Measurements from ENCODE around the gene AIDA.

Gene AIDA

DNA sequence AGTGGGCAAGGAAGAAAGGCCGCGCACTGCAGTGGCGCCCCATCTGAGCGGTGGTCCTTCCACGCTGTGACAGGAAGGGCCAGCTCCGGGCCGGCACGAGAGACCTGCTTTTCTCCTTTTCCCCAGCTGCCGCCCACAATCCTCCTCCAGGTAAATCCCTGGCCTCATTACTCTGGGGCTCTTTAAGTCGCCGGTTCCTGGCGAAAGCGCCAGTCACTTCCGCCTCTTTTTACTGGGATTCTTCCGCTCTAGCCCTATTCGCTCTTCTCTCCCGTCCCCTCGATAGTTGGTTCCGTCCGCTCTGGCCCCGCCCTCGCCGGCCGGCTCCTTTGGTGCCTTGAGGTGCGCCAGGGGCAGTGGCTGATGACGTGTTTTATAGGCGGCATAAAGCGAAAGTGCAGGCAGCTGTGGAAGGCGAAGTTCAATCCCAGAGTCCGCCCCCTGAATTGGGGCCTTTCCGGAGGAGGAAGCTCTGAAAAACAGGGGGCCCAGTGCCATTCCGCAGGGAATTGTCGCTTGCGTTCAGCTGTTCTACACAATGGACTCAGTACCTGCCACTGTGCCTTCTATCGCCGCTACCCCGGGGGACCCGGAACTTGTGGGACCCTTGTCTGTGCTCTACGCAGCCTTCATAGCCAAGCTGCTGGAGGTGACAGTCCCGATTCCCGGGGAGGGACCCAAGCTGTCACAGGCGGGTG, 68.2 kb downstream of the AIDA start:
- DNase-seq (ENCODE audit: low read depth in 2 of 2): peak; percentile 89 to 93

DNA sequence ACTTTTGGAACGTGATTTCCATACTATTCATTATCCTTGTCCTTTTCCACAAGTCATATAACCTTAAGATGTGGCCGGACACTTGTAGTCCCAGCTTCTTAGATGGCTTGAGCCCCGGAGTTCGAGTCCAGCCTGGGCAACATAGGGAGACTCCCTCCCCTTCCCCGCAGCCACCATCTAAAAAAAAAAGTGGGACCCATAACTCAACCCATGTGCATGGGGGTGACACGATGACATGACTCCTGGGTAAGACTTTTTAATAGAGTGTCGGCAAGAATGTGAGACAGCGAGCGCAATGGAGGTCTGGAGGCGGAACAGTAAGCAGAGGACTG, 68.7 kb downstream of the AIDA start:
- DNase-seq (ENCODE audit: low read depth in 2 of 2): no peak

GRCh38 chr1:222642468-222642867, 69.8 kb downstream of the AIDA start:
- no peak for DNase-seq (ENCODE audit: low read depth in 2 of 2)

- no peak for DNase-seq (ENCODE audit: low read depth in 2 of 2)
Observed at GRCh38 chr1:222641269-222641948, 70.9 kb downstream of the AIDA start.

GRCh38 chr1:222634180-222635013, 77.9 kb downstream of the AIDA start:
- peak; percentile 29 to 55 for DNase-seq (ENCODE audit: low read depth in 2 of 2)

DNA sequence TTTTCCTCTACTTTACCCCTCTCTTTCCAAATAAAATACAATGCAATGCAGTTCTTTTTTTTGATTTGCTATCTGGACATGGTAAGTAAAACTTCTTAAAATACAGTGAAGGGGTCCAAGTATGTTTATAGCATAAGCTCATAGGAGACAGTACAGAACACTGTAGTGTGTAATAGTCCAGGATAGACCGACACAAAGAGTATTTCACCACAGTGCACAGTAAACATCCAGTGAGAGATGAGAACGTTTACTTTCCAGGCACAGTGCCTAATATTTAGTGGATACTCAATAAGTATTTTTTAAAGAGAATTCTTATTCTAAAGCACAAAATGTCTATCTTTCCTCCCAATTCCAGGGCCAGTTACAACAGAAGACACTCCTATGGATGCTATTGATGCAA, 79.5 kb downstream of the AIDA start:
- no peak for DNase-seq (ENCODE audit: low read depth in 2 of 2)

- DNase-seq (ENCODE audit: low read depth in 2 of 2): no peak
Observed at GRCh38 chr1:222631611-222632208, 80.6 kb downstream of the AIDA start.

DNA sequence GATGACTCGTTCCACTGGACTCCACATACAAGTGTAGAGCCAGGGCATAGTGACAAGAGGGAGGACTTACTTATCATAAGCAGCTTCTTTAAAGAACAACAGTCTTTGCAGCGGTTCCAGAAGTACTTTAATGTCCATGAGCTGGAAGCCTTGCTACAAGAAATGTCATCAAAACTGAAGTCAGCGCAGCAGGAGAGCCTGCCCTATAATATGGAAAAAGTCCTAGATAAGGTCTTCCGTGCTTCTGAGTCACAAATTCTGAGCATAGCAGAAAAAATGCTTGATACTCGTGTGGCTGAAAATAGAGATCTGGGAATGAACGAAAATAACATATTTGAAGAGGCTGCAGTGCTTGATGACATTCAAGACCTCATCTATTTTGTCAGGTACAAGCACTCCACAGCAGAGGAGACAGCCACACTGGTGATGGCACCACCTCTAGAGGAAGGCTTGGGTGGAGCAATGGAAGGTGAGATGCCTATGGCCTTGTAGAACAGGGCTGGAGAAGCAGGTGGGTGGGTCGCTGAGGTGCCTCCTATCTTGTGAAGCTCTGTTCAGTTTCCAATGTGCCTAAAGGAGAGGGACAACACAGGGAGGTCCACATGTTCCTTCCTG, 82.3 kb downstream of the AIDA start:
- DNase-seq (ENCODE audit: low read depth in 2 of 2): no peak

GRCh38 chr1:222627232-222627631, 85.1 kb downstream of the AIDA start:
- DNase-seq (ENCODE audit: low read depth in 2 of 2): no peak

DNA sequence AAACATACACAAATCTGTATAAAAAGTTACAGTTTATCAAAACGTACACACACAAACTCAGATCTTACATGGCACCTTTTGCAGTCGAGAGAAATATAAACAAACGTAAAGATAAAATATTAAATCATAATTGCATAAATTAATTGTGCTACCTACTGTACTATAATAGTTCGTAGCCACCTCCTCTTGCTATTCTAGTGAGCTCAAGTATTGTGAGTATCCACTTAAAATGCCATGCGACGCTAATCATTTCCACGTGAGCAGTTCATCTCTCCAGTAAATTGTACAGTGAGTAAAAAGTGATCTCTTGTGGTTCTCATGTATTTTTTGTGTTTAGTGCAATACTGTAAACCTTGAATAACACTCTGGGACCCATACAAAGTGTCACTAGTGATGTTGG, 88.1 kb downstream of the AIDA start:
- no peak for DNase-seq (ENCODE audit: low read depth in 2 of 2)

- no peak for DNase-seq (ENCODE audit: low read depth in 2 of 2)
Observed at GRCh38 chr1:222623458-222623857, 88.8 kb downstream of the AIDA start.

DNA sequence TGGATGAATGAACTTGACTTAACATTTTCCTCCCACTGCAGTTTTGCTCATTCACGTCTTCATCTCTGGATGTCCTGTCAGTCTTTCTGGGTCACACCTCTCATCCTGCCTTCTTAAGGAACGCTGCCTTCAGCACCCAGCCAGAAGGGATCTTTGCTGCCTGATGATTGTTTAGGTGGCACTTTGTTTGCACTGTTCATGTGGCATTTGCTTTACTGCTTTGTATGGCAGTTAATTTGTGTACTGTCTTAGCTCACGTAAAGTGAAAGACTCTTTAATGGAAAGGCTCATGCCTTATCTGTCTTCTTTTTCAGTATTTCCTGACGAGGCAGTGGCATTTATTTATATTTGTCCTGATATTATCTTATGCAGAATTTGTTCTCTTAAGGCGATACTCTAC, 89.5 kb downstream of the AIDA start:
- no peak for DNase-seq (ENCODE audit: low read depth in 2 of 2)

DNA sequence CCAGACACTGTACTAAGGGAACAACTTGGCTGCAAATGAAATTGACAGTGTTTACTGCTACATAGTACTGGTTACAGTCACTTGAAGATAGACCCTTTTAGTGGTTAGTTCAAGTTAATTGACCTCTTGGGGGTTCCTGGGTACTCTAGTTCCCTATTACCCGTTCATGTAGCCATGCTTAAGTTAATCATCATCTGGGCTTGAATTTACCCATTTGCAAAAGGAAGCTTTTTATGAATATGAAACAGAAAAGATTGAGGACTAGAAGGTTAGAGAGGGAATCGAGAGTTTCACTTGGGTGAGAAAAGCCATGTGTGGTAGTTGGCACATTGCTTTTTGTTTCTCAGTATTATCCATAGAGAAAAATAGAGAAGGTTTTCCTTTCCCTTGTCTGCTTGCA, 91.7 kb downstream of the AIDA start:
- no peak for DNase-seq (ENCODE audit: low read depth in 2 of 2)

GRCh38 chr1:222618880-222619596, 93.3 kb downstream of the AIDA start:
- DNase-seq (ENCODE audit: low read depth in 2 of 2): no peak
